HG02981 (cell line): ENCODE data around the gene CBFB.

Source experiments
- ATAC-seq: cut with Tn5 transposase; IDR thresholded peaks from one replicate; pipeline ENCODE4 v1.9.1; 2021; ENCODE audit warnings: mild to moderate bottlenecking, moderate library complexity; ENCODE audit not compliant: unreplicated experiment

Gene CBFB

GRCh38 chr16:67016143-67016542 is 12.8 kb upstream of the CBFB start:
- no peak for ATAC-seq

GRCh38 chr16:67016681-67017420 is 12.1 kb upstream of the CBFB start:
- ATAC-seq: no peak

GRCh38 chr16:67017421-67017750 is 11.6 kb upstream of the CBFB start:
- ATAC-seq: no peak

- ATAC-seq: peak; percentile 94
Measured at GRCh38 chr16:67017810-67018488, 11.0 kb upstream of the CBFB start.

GRCh38 chr16:67019171-67019570 is 9.8 kb upstream of the CBFB start:
- ATAC-seq: no peak

GRCh38 chr16:67021321-67021720 is 7.6 kb upstream of the CBFB start:
- ATAC-seq: no peak

GRCh38 chr16:67022531-67023214 is 6.3 kb upstream of the CBFB start:
- no peak for ATAC-seq

- no peak for ATAC-seq
Measured at GRCh38 chr16:67023689-67024088, 5.3 kb upstream of the CBFB start.

- no peak for ATAC-seq
Measured at GRCh38 chr16:67024384-67025209, 4.4 kb upstream of the CBFB start.

- ATAC-seq: no peak
Measured at GRCh38 chr16:67025210-67025550, 3.8 kb upstream of the CBFB start.

- no peak for ATAC-seq
Measured at GRCh38 chr16:67026570-67026969, 2.4 kb upstream of the CBFB start.

GRCh38 chr16:67027046-67027445 is 1.9 kb upstream of the CBFB start:
- no peak for ATAC-seq

- ATAC-seq: no peak
Measured at GRCh38 chr16:67028167-67028695, 718 bp upstream of the CBFB start.

- peak; percentile 37 for ATAC-seq
Measured at GRCh38 chr16:67029254-67030096, 526 bp downstream of the CBFB start.

GRCh38 chr16:67030221-67030962 is 1.4 kb downstream of the CBFB start:
- no peak for ATAC-seq

- no peak for ATAC-seq
Measured at GRCh38 chr16:67034487-67034886, 5.5 kb downstream of the CBFB start.

GRCh38 chr16:67035364-67035763 is 6.4 kb downstream of the CBFB start:
- no peak for ATAC-seq

GRCh38 chr16:67036323-67036741 is 7.4 kb downstream of the CBFB start:
- ATAC-seq: no peak

- ATAC-seq: no peak
Measured at GRCh38 chr16:67039260-67040020, 10.5 kb downstream of the CBFB start.
